GM19468 (cell line): ENCODE results near the gene TTYH2.

Experiments used
- ATAC-seq: cut with Tn5 transposase; IDR thresholded peaks from one replicate; pipeline ENCODE4 v1.9.1; 2021; ENCODE audit warnings: mild to moderate bottlenecking, moderate library complexity, moderate number of reproducible peaks; ENCODE audit not compliant: unreplicated experiment; ENCODE audit errors: extremely low read depth

TTYH2 gene

DNA sequence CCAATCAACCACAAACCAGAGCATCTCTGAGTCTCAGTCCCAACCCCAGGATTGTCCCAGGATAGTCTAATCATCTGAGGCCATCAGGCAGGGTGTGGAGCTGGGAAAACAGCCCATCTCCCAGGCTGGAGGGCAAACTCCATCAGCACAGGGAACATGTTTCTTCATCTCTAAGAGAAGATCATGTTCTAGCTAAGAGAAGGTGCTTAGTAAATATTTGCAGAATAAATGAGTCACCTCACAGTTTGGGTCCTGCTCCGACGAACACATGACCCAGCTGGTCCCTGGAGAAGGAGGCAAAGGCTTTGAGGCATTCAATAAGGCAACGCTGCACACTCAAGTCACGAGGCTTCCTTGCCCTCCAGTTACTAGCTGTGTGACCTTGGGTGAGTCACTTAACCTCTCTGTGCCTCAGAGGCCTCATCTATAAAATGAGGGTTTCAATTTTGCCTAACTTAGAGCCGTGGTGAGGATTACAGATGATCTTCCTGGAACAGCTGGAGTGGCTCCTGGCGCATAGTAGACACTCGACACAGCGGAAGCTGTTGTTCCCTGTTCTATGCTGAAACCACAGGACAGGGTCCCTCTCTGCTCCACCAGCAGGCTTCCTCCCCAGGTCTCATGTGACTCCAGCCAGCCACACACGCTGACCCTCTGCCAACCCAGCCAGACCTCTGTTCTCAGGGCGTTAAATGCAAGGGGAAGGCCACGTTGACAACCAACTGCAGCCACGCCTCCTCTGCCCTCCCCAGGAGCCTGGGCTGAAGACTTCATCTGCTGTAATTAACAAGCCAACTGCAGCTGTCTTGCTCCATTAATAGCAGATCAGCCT lies 20.2 kb upstream of the TTYH2 start:
- ATAC-seq: no peak

DNA sequence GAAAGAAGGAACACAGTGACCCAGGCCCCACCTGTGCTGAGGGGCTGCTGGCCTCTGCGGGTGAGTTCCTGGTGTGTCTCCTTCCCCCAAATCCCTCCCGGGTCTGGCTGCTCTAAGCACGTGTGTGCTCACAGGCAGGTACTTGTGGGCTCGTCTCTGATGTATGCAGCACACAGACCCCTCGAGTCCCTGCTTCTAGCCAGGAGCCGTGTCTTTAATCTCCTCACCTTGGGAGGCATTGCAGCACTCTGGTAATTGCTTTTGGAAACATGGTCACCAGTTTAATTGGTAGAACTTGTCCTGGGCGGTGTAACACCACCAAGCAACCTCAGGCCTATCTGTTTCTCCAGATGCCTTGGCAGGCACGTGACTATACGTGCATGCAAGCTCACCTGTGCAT lies 18.7 kb upstream of the TTYH2 start:
- ATAC-seq: no peak

DNA sequence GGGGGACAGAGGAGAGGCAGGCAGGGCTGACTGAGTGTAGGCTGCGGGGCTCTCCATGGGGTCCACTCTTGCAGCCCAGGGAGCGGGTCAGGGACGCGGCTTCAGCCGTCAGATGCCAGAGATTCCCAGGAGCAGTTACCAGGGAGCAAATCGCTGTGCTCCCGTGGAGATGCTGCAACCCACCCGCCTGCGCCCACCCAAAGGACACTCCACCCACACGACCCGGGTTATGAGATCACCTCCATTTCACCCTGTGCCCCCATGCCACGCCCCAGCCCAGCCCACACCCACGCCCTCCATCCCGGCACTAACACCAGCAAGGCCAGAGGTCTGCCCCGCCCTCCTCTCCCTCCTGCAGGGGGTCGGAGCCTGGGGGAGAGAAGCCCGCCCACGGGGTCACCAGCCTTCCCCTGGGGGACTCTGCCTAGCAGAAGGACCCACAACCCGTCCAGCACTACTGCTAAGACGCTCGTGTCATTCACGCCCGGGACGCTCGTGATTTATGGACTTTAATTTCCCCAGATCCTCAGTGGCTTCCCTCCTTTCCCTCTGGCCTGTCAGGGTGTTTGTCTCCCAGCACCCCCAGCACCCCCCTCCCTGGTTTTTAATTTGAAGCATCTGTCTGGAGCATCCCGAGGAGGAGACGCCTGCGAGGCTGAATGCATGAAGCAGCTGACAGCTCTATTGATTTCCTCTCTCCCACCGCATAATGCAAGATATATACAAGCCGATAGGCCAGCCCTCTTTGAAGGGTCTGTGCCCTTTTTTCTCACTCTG lies 16.6 kb upstream of the TTYH2 start:
- ATAC-seq: no peak

DNA sequence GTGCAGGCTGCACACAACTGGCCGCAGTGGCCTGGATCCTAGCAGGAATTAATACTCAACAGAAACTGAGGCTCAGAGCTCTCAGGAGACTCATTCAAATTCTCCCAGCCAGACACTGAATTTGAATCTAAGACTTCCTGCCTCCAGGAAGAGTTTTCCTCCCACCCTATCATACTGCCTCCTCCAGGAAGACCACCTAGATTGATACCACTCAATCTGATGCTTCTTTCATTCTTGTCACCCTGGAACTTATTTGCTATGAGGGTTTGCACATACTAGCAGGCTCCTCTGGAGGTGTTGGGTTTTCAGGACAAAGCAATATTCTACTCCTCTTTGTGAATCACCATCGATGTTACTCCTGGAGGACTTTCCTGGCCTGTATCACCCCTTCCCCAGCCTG lies 15.6 kb upstream of the TTYH2 start:
- no peak for ATAC-seq

DNA sequence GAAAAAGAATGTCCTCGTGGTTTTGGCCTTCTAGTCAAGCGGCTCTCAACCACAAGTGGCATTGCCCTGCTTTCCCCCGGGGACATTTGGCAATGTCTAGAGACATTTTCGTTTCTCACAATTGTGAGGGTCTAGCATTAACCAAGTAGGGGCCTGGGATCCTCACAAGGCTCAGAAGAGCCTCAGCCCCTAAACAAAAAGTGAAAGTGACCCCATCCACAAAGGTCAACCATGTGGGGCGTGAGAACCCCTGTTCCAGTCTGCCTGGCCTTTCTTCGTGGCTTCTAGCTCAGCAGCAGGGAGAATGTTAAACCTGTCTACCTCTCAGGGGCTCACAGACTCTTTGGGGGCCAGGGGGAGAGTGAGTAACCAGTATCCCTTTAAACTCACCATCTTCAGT lies 14.7 kb upstream of the TTYH2 start:
- ATAC-seq: no peak

DNA sequence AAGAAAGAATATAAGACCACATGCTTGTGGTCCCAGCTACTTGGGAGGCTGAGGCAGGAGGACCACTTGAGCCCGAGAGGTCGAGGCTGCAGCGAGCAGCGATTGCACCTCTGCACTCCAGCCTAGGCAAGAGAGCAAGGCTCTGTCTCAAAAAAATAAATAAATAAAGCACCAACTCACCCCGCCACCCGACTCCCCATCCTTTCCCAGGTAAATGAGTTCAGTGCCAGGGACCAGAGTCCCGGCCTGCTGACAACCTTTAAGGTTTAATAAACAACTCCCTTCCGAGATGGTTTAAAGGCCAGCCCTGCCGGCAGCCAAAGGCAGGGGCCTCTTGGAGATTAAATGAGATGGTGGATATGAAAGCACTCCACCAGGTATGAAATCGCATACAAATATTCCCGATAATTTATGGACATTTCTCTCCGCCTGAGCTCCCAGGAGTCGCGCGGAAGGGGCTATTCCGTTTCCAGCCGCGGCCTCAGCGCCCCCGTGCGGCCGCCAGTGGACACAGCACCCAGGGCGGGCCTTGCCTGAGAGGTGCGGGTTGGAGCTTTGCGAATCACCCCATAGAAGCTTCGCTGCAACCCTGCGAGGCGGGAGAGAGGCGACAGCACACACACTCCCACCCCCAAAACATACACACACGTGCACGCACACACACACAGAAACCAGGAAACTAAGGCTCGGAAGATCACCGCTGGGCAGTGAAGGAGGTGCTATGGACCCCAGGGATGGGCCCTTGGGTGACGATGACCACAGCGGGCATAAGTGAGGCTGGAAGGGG lies 13.9 kb upstream of the TTYH2 start:
- ATAC-seq: no peak

DNA sequence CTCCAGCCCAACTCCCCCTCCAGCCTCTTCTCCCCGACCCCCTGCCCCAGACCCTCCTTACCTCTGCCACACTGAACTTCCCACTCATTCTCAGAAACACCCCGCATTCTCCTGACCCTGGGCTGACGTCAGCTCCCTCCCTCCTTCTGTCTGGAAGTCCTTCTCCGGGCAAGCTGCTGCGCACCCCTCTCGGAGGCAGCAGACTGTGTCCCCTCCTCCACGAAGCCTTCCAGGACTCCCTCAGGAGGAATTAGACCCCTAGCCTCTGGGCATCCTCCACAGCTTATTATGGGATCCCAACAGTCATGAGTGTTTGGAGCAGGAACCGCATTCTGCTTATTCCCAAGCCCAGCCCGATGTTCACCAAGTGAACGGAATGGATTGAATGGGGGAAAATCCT lies 13.3 kb upstream of the TTYH2 start:
- no peak for ATAC-seq

DNA sequence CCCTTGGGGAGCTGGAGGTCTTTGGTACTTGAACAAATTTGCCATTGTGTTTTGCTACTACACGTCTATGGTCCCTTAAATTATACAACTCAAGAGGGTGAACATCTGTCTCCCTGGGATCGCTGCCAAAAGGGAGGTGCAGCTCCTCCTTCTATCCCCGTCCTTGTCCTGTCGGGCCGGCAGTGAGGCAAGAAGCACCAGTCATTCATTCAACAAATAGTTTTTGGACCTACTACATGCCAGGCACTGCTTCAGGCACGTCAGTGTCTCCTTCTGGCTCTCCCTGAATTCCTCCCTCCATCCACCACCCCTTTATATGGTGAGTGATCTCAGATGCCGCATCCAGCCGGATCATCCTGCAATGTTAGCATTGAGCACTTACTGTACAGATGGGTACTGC lies 12.1 kb upstream of the TTYH2 start:
- no peak for ATAC-seq

DNA sequence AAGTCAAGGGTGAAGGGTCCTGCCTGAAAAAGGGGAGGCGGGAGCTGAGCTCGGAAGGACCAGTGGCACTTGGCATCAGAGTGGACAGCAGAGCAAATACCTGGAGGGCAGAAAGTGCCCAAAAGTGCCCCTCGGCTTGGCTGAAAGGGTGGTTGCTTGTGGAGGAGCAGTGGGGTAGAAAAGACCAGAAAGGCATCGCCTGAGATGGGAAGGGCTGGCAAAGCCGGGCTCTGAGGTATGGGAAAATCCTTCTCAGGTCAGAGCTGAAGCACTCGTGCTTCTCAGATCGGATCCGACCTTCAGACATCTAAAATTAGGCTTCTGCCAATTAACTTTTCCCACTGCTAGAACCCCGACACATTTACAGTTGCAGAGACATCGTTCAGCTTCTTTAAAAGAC lies 11.4 kb upstream of the TTYH2 start:
- no peak for ATAC-seq

DNA sequence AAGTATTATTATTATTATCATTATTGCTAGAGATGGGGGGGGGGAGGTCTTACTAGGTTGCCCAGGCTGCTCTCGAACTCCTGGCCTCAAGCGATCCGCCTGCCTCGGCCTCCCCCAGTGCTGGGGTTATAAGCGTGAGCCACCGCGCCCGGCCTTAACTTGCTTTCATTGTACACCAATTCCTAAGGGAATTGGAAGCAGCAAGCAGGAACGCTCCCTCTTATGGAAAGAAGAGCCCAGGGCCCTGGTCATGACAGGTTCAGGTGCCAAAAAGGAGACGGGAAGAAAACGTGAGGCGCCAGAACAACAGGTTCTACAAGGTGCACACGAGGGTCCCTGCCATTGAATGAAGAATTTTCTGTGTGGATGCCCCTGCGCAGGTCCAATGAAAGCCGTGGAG lies 10.4 kb upstream of the TTYH2 start:
- ATAC-seq: no peak

DNA sequence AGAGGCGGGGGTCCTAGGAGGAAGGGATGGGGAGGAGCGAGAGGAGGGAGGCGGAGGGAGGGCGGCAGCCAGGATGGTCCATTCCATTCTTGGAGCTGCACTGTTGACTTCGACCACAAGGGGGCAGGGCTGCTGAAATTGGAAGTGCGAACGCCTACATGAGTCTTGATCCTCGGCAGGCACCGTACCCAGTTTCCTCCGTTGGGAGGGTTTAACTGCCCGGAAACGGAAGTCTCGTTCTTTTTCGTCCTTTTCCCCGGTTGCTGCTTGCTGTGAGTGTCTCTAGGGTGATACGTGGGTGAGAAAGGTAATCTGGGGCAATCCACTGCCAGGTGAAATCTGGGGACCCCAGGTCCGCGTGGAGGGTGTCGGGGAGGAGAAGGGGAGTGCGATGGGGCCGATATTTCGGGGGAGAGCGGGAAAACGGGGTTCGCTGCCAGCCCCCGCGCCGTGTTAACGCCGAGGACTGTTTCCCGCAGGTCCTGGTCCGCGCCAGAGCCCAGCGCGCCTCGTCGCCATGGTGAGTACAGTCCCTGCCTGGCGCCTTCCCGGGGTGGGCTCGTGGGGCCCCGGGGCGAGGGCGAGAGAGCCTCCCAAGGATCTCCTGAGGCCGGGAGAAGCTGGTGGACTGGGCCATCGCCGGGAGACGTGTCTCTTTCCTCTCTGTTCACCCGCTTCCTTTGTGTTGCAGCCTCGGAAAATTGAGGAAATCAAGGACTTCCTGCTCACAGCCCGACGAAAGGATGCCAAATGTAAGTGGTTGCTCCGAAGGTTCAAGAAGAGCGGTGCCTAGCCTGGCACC lies 9.7 kb upstream of the TTYH2 start, which contains the start of gene RPL38:
RPL38 (plus strand) TSS at position 240 of the 802 bp plus-strand sequence; CDS start at position 518, 278 bp downstream.
- peak; percentile 64 for ATAC-seq

DNA sequence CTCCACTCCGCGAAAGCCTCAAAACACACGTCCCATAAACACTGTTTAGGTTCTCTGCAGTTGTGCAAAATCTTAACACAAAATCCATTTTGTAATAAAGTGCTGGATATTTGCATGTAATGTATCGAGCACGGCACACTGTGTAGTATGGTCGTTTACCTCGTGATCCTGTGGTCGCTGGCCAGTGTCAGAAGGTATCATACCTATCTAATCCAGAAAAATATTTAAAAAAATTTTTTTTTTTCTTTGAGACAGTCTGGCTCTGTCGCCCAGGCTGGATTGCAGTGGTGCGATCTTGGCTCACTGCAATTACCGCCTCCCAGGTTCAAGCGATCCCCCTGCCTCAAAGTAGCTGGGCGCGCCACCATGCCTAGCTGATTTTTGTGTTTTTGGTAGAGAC lies 8.9 kb upstream of the TTYH2 start:
- ATAC-seq: no peak

DNA sequence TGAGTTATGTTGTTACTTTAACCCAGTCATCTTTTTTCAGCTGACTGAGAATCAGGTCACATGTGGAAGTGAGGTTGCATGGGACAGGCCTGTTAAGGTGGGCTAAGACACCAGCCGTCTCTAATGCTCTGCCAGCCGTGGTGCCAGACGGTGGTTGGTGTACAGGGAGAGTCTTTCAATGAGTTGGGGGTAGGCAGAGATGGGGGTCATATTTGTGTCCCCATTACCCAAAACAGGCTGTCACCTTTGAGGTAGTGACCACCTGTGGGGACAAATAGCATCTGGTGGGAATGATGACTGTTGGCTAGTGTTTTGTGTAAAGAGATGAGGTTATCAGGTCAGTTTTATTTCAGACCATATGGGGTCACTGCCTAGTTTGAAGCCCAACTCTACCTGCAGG lies 8.1 kb upstream of the TTYH2 start:
- ATAC-seq: no peak

DNA sequence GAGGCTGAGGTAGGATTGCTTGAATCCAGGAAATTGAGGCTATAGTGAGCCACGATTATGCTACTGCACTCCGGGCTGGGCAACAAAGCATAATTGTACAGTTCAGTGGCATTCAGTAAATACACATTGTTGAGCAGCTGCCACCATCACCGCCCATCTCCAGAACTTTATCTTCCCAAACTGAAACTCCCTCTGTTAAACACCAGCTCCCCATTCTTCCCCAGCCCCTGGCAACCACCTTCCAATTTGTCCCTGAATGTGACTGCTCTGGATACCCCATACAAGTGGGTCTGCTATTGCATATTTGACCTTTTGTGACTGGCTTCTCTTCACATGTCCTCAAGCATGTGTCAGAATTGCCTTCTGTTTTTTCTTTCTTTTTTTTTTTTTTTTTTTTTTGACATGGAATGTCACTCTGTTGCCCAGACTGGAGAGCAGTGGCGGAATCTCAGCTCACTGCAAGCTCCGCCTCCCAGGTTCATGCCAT lies 7.0 kb upstream of the TTYH2 start:
- ATAC-seq: no peak

DNA sequence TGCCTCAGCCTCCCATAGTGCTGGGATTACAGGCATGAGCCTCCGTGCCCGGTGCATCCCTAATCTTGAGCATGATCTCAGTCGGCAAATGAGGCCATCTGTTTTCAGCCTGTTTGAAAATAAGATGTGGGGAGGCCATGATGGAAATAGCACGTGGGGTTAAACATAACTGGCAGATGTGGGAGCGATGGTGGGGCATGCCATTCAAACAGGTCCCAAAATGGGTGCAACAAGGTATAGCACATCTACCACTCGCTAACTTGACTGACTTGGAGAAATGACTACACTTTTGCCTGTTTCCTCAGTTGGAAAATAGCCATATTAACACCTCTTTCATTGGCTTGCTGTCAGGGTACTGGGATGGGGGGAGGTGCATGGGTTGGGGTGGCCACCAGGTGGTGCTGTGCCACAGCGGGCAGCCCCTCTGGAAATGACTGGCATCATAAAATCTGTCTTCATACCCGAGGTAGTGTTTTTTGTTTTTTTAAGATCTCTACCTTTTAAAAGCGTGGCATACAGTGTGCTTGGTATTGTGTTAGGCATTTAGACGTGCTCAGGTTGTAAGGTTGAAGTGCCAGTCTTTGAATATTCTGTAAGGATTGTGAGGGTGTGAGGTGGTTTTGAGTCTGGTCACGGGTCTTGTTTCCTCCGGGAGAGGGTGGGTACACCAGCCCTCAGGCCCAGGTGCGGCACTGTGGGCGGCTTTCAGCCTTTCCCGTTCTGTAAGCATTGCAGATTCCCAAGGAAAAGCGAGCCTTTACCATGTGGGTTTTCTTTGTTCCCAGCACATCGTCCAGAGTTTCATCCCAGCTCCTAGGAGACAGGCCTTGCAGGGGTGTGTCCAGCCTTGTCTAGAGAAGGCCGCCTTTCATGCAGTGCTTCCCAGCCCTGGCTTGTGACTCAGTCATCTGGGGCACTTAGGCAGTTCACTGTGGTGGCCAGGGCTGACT lies 2.9 kb upstream of the TTYH2 start:
- ATAC-seq: no peak

DNA sequence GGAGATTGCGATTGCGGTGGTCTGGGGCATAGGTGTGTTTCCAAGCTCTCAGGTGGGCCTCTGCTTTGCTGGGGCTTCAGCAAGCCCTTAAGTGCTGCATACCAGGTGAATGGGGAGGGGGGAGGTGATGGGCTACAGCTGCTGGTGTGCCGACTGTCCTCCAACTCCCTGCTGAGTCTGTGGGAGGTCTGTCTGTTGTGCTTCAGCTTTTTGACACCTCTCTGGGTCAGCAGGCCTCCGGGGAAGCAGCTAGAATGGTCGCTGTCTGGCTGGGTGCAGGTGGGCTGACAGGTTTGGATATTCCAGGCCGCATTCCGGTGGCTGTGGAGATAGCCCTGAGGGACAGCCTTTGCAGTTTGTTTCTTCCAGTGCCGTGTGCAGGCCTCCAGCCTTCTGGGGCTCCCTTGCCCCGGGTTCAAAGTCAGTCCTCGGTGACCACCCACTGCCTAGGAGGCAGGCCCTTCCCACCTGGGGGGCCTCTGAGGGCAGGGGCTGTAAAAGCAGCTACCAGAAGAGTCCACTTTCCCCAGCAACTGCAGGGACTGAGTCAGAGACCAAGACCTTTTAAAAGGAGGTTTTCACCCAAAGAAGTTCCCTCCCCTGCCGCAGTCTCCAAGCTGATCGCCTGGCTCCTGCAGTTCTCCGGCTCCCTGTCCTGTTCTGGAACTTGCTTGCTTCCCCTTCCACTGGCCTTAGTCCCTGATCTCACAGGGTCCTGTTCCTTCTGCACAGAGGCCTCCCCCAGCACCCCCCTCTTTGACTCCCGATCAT lies 2.0 kb upstream of the TTYH2 start:
- no peak for ATAC-seq

DNA sequence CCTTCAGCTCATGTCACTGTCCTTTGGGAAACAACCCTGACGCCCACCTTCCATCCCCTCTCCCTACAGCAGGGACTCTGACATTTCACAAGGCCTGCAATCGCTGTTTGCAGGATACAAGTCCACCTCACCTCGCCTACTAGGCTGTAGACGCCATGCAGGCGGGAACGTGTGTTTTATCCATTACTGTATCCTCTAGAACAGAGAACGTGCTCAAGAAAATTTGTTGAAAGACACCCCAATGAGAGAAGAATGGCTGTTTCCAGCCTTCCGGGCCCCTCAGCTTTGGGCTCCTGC lies 1.5 kb upstream of the TTYH2 start:
- no peak for ATAC-seq

DNA sequence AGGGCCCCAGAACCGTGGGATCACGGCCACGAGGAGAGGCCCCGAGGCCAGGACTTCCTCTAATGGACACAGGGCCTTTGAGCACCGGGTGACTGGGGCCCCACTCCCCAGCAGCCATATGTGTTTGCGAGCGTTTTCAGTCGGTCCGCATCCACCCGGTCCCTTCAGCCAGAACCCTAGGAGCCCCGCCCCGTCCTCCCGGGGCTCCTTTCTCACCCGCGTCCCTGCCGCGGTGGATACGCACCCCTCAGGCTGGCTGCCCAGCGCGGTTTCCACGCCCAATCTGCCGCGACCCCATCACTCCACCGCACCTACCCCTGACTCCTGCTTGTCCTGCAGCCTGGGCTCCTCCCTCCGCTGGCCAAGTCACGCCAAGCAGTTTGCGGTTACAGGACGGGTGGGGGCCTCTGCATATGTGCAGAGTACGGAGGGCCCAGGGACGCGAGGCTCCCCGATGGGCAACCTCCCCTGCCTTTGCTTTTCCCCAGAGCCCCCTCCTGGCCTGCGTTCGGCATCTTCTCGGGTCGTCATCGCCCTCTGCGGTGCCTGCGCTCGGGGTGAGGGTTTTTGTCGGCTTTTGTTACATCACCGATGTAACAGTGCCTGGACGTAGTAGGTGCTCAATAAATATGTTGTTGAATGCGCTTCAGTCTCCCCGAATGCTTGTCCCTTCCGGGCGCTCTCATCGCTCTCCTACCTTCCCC lies 1.0 kb upstream of the TTYH2 start:
- ATAC-seq: no peak
